GM18909 (cell line): ENCODE data around the gene SH3GL2.

Source experiments
- ATAC-seq: cut with Tn5 transposase; IDR thresholded peaks from one replicate; pipeline ENCODE4 v1.9.1; 2021; ENCODE audit warnings: mild to moderate bottlenecking; ENCODE audit not compliant: unreplicated experiment, poor library complexity

SH3GL2 gene

DNA sequence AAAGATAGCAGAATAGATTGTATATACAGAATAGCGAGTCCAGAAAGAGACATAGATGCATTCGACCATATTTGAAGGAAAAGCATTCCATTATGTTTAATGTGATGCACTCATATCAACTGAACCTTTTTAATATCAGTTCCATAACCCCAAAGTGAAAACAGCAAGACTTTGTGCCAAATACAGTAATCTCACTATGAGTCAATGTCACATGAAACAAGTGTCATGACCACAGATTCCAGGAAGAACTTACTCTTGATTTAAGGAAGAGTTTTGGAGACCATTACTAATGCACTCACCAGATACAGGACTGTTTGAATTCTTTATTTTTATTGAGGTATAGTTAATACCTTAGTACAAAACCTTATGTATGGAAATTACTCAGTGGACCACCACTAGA, 220.5 kb downstream of the SH3GL2 start:
- no peak for ATAC-seq

DNA sequence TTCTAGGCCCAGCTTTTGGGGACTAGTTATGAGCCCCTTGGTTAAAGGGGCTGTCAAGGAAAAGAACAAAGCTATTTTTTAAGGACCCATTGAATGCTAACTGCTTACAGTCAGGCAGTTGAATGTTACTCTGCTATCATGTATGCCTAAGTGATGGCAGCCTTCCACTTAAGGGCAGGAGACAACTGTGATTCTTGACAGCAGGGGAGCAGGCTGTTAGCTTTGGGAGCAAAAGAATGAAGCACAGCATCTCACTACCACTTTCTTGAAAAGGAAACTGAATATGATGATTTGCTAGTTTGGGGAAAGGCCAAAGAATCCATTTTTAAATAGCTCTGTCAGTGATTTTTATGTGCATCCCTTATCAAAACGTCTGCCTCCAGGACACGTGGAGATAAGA, 221.6 kb downstream of the SH3GL2 start:
- ATAC-seq = no peak

DNA sequence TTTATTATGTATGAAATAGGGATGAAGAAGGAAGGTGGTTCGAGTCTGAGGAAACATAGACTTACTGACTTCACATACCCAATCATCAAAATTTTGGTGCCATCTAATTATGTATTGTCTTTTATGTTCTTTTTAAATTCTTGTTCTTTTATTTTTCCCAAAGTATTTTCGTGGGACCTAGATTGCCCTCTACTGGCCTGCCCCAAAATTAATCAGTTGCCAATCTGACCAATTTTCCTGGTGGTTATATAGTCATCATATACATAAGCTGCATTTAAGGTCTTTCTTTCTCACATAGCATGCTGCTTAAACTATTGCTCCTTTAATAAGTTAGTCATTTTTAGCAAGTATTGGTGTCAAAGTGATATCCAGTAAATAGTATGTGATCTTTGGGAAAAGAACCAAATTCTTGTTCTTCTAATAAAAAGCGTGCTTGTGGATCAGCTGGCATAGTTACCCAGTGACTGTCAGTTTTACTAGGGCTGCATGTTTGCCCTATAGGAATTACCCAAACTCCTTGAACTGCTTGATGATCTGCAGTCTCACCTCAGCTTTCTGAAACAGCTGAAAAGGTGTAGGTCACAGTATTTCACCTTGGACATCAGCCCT, 223.5 kb downstream of the SH3GL2 start:
- ATAC-seq = no peak

DNA sequence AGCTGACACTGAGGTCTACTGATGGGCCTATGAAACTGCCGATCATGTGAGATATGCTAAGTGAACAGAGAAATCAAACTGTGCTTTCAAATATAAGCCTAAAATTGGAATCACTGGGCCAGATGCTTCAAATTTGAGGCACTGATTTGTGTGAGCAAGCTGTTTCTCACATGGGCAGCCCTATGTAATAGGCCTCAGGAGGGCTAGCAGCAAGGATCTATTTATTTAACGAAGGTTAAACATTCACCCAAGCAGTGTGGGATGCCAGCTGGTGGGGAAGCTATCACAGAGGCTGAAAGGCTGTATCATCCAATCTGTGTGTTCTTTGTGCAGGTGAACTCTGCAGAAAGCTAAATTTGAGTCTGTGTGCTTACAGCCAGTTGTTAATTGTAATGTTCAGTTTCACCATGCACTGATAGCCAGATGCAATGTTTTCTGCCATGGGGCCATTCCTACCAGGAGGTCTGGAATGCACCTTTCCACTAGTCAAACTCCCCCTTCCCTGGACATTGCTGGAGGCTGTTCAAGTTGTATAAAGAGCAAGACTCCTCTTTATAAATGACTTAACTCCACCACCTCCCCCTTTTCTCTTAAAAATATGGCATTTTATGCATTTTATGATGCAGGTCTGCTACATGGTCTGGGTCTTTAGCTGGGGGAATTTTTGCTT, 228.9 kb downstream of the SH3GL2 start:
- ATAC-seq = no peak

DNA sequence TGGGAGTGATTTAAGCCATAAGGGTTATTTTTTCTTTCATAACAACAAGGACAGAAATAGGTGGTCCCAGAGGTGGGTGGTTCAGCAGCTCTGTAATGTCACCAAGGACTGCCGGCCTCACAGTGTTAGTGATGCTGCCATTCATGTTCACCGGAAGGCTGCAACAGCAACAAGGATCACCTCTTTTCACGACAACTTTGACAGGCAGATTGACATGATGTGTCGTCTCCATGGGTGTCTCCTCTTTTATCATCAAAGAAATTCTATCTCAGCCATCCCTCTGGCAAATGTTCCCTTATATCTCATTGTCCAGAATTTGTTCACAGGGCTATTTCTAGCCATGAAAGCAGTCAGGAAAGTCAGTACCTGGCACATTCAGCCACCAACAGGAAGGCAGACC, 231.5 kb downstream of the SH3GL2 start:
- ATAC-seq = no peak

DNA sequence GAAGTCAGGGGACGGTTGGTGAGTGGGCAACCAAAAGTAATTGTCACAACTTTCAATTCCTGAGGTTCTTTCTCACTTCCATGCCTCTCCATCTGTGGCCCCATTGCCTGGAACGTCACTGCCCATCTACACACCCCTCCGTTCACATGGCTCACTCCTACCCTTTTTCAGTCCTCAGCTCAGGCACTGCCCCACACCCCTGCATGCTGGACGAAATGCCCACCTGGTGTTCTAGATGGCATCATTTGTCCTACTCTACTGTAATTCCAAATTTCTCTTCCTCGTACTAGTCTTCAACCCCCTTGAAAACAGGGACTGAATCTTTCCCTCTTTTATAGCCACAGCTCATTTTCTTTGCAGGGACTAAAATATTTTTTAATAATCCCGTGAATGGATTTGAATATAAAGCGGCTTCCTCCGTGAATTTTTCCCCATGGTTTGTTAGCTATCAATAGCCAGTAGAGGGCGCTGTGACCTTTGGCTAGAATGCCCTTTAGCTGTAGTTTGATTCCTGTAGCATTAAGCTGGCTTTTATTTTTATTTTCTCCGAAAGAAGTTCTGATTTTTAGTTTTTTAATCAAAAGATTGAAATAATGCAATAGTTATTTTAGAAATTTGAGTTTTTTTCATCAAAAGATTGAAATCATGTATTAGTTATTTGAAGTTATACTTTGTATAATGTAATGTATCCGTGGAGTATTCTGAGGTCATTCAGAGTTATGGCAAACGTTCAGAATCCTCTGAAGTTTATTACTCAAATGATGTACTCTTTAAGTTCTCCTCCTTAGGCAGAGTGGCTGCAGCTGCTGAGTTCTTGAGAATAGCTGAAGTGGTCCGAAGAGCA, 232.1 kb downstream of the SH3GL2 start:
- ATAC-seq = peak; percentile 51

DNA sequence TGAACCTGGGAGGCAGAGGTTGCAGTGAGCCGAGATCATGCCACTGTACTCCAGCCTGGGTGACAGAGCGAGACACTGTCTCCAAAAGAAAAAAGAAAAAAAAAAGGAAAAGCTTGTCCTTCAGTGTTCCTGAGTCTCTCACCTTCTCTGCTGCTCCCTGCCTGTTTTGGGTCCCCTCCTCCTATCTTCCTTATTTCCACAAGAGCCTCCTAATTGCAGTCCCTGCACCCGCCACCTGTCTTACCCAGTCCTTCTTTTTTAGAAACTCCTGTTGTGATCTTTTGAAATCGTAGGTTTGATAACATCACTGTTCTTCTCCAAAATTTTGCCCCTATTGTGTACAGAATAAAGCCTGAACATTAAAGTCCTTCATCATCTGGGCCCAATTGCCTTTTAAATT, 234.9 kb downstream of the SH3GL2 start:
- ATAC-seq = no peak

DNA sequence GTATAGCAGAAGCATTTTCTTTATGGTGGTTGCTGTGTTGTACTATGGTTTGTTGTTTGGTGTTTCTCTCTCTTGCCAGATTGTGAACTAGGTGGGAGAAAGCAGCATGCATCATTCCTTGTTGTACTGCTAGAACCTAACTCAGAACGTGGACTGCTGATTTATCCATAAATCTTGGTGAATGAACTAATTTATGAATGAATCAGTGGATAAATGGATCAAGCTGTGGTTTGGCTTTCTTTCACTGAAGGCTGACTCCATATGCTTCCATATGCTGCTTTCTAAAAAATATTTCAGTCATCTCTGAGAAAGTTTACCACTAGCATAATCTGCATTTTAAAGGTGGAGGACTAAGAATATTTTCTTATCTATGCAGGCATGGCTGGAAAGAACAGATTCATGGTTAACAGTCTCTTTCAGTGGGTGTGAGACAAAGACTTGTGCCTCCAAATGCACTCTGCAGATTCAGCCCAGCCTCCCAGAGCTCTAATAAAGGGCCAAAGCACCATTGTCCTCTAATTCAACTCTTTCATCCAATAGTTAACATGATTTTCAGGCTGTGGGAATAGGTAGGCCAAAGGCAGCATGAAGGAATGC, 237.7 kb downstream of the SH3GL2 start:
- ATAC-seq = no peak

DNA sequence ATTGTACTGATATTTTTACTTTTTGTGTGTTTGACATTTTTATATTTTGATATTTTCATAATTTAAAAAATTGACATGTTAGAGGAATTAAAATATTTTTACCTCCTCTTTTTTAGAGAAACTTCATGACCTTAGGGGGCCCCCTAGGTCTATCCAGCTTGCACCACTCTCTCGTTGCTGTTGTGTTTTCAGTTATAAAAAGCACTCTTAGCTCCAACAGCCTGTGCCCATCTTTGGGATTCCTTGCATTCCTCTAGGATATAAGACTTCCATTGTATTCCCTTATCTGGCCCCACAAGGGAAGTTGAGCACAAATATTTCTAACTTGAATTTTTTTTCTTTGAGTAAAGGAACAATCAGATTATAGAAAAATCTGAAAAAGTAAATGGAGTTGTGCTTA, 245.3 kb downstream of the SH3GL2 start:
- ATAC-seq = no peak

DNA sequence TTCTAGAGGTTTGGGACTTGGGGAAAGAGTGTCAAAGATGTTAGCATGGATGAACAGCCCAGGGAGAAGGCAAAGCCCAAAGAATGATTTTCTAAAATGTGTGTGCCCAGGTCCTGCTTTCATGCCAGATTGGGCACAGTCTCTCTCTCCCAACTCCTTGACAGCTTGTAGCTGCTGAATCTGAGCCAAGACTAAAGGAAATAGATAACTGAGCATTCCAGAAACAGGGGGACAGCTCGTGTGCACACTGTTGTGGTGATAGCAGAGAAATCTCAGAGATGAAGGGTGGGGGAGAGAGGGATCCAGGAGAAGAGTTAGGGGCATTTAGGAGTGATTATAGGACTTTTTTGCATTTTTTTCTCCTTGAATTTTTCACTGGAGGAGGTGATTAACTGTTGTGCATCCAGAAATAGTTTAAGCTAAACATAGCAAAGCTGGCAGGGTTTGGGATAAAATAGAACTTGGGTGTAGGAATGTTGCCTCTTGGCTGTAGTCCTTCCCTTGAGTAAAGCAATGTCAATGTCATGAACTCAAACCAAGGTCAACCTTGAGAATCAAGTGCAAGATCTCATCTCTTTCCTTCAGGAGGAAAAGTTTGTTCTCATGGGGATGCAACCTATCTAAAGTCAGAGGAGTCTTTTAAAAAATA, 245.9 kb downstream of the SH3GL2 start:
- no peak for ATAC-seq

DNA sequence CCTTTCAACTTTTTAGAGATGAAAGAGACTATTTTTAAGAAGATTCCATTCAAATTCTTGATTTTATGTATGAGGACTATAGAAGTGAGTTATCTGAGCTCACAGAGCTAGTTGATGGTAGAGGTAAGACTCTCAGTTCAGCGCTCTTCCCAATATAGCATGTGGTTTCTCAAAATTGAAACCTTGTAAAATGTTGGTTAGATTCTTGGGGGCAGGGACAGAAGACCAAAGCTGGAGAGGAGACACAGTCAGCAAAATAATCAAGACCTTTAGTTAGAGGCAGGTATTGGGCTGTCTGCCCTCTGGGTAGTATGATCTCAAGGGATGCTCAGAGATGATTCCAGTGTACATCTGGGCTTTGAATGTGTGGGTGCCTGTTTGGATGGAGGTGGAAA, 246.4 kb downstream of the SH3GL2 start:
- no peak for ATAC-seq

DNA sequence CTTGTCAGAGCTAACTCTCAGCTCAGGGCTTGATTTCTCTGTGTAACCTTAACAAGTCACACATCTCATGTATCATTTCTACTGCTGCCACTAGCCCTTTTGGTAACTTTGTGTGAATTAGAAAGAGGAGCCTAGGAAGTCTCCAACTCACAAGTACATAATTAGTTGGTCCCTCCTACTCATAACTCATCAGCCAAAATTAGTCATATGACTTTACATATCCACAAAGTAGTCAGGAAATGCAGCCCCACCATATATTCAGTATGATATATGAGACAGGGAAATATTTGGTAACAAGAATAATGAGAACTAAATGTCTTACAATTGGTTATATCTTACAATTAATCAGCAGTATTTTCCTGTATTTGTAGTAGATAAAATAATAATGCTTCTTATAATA, 250.2 kb downstream of the SH3GL2 start:
- ATAC-seq = no peak

DNA sequence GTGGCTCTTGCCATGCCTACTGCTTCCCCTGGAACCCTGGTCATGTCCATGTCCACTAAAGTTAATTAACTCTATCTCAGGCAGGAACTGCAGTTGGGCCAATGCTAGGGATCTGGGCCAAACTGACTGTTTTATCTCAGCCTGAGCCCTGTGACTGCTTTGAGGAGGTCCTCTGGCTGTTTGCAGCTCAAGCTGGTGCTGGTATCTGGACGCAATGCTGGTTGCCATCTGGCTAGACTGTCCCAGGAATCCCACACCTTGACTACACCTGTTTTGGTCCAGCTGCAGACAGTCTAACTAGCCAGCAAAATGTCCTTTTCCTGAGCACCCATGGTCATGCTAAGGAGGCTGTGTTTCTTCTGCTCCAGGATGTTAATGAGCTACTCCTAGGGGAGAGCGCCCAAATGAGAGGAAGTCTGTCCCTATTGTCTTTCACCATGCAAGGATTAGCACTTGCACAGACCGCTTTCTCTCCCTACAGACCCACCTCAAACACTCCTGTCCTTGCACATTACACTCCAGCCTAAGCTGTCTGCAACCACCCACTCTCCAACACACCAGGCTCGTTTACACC, 251.0 kb downstream of the SH3GL2 start:
- ATAC-seq = no peak

DNA sequence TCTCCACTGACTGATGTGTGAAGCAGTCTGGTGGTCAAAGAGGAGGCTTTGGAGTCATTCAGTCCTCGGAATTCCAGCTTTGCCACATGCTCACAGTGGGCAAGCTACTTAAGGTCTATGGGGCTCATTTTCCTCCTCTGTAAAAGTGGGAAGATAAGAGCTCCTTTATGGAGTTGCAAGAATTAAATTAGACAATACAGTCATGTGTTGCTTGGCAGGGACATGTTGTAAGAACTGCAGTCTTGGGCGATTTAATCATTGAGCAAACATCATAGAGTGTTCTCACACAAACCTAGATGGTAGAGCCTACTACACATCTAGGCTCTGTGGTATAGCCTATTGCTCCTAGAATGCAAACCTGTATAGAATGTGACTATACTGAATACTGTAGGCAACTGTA, 253.9 kb downstream of the SH3GL2 start:
- no peak for ATAC-seq

DNA sequence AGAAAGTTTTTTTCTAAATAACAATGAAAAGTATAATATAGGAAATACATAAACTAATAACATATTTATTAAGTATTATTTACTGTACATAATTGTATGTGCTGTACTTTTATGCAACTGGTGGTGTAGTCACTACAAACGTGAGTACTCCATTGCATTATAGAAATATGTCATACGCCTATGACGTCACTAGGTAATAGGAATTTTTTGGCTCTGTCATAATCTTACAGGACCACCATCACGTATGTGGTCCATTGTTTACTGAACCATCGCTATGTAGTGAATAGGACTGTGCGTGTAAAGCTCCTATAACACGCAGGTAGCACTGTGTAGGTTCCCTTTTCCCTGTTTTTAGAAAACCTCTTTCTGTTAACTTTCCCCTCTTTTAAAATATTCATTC, 255.0 kb downstream of the SH3GL2 start:
- no peak for ATAC-seq

DNA sequence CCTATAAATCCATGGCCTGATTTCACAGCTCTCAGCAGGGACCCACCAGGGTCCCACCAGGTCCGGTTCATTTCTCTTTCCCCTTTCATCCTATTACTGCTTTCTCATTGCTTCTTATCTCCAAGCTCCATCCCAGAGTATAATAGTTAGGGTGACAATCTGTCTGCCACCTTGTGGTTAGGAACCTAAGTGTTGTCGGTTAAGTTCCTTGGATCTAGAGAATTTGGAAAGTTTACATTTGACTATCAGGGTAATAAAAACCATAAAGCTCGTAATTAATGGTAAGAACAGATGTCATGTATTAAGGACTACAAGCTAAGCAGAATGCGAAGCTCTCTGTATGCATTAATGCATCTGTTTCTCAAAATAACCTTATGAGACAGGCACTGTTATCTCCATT, 259.1 kb downstream of the SH3GL2 start:
- no peak for ATAC-seq

DNA sequence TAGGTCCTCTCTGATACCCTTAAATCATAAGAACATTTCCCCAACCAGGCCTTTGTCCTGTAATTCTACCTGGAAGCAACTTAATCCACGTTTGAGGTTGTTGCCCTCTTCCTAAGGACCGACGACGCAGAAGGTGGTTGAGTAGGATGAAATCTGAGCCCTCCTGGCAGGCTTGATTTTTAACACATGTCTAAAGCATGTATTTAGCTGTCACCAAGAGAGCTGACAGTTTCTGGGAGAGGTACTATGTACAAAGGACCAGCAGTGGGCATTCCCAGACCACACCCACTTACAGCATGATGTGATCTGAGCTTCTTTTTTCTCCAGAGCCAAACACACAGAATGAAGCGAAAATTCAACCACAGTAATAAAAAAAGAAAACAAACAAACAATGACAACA, 260.9 kb downstream of the SH3GL2 start:
- no peak for ATAC-seq

DNA sequence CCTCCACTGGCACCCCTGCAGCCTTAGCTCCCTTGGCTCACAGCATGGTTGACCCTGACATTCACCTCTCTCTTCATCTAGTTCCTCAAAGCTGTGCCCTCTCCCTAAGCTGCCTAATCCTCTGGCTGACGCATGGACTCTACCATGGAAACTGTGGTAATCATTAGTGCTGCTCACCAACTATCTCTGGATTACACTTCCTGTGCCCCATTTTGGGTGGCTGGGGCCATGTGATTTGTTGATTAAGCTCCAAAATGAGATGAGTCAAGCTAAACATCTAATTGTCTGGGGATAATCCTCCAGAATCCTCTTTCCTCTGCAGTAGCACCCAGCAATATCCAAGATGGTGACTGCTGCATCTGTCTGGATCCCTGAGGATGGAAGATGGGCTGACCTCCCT, 264.4 kb downstream of the SH3GL2 start:
- ATAC-seq = no peak
